ENCODE results near the gene LRRC51. TPM values are rescaled to one million over a fixed set of nuclear protein-coding genes. Genes with fewer than 3 reads are reported as not detected.
A peak's percentile ranks its signal among the peaks of the same experiment; 100 is the strongest.

The LRRC51 gene
- total and polyA plus RNA-seq, 2 of the 4 experiments (the other 2 are of a cell fraction) = 5.3 to 5.6 TPM

- CTCF ChIA-PET = interaction anchor here (2.0 kb wide), 1 partner anchor 45 kb away, joined by 7 read pairs; no protein-coding TSS in a partner anchor
- H3K4me1 ChIP-seq (ENCODE audit: control insufficient read depth, insufficient read depth, low read length) = peaks cover 30% of the 10 kb centered on the region
Observed at GRCh38 chr11:72069787-72070251, 10.8 kb upstream of the LRRC51 start.

More at GRCh38 chr11:72069787-72070251, 10.8 kb upstream of the LRRC51 start:
- peak overlapping the region; percentile 86 for H2BK5ac ChIP-seq (ENCODE audit: low read depth, low read length, poor library complexity, severe bottlenecking)
- no peaks in the 10 kb centered on the region; the same call in 1 of the 2 replicates for H3K36me3 ChIP-seq (ENCODE audit: control insufficient read depth, insufficient read depth, low read length)
- H3K9ac ChIP-seq (ENCODE audit: low read depth, low read length) = peak overlapping the region; percentile 60
- H3K9me3 ChIP-seq (ENCODE audit: control insufficient read depth, insufficient read depth, low read length) = no peaks in the 10 kb centered on the region
- H4K91ac ChIP-seq (ENCODE audit: insufficient read depth, low read depth, low read length) = peak overlapping the region; percentile 79
- peak overlapping the region; percentile 91 for H3K14ac ChIP-seq (replicated peaks; ENCODE audit: low read depth, low read length)
- peak; percentile 84 for DNase-seq
- H2BK15ac ChIP-seq (ENCODE audit: low read depth, low read length) = peak overlapping the region; percentile 86
- intact Hi-C loops (cut with micrococcal nuclease) (no loop called here), in situ Hi-C loops (cut with MboI; ENCODE audit: low sequenced_read_pairs) (no loop called here), dilution Hi-C loops (cut with HindIII; ENCODE audit: low sequenced_read_pairs, unreplicated experiment) (no loop called here)
- BruUV-seq (replicated peaks) = no TSS peak
- WGBS, 2 experiments (ENCODE audit: extremely low coverage in 2 of 2, insufficient read length in 1 of 2) = 0% methylated on average over 1 of the region's 2 CpGs; no CpG with 5 or more reads in 1 of the 2 experiments
- peak overlapping the region; percentile 53 for H2AFZ ChIP-seq (replicated peaks; ENCODE audit: low read length, poor library complexity)
- peak overlapping the region; percentile 3 for H2AK9ac ChIP-seq (replicated peaks; ENCODE audit: low read depth, low read length, poor library complexity)
- no peaks in the 10 kb centered on the region for H3K27me3 ChIP-seq (ENCODE audit: control insufficient read depth, insufficient read depth, low read length)
- H3K9me1 ChIP-seq (ENCODE audit: insufficient read depth, low read length) = peaks cover 21% of the 10 kb centered on the region
- peak overlapping the region; percentile 72 for H3K4me2 ChIP-seq (ENCODE audit: low read depth, low read length)
- peaks cover 35 to 67% of the 10 kb centered on the region in 2 experiments for H3K79me1 ChIP-seq (ENCODE audit: low read depth in 1 of 2, low read length in 2 of 2)
- peak overlapping the region; percentile 50; the same call in 1 of the 2 replicates for H3K23ac ChIP-seq (ENCODE audit: low read depth, low read length)
- peak overlapping the region; percentile 75 for H2BK120ac ChIP-seq (ENCODE audit: low read depth, low read length)
- peak overlapping the region; percentile 45; the same call in 1 of the 2 replicates for H2BK20ac ChIP-seq (ENCODE audit: low read depth, low read length)
- TF ChIP-seq, protein P1, sequence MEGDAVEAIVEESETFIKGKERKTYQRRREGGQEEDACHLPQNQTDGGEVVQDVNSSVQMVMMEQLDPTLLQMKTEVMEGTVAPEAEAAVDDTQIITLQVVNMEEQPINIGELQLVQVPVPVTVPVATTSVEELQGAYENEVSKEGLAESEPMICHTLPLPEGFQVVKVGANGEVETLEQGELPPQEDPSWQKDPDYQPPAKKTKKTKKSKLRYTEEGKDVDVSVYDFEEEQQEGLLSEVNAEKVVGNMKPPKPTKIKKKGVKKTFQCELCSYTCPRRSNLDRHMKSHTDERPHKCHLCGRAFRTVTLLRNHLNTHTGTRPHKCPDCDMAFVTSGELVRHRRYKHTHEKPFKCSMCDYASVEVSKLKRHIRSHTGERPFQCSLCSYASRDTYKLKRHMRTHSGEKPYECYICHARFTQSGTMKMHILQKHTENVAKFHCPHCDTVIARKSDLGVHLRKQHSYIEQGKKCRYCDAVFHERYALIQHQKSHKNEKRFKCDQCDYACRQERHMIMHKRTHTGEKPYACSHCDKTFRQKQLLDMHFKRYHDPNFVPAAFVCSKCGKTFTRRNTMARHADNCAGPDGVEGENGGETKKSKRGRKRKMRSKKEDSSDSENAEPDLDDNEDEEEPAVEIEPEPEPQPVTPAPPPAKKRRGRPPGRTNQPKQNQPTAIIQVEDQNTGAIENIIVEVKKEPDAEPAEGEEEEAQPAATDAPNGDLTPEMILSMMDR (conservative IDR thresholded peaks at IDR 0.05; ENCODE audit: low read depth, low read length) = no peak
- TF ChIP-seq FOS (IDR thresholded peaks at IDR 0.05; ENCODE audit: low read depth, low read length) = peak; percentile 71
- no peak for TF ChIP-seq NFE2L2 (IDR thresholded peaks at IDR 0.05; ENCODE audit: low read depth, low read length)
- peak; percentile 57; the same call in 1 of the 2 replicates for TF ChIP-seq CEBPB (IDR thresholded peaks at IDR 0.05; ENCODE audit: low read depth, low read length)
- TF ChIP-seq MAZ (IDR thresholded peaks at IDR 0.05; ENCODE audit: borderline replicate concordance, low read depth, low read length) = no peak
- no peak for TF ChIP-seq RCOR1 (IDR thresholded peaks at IDR 0.05; ENCODE audit: insufficient replicate concordance, low read length)
- no peak for TF ChIP-seq CHD1 (IDR thresholded peaks at IDR 0.05; ENCODE audit: low read depth, low read length)
- TF ChIP-seq POLR2A (IDR thresholded peaks at IDR 0.05; ENCODE audit: low read depth, low read length) = no peak
- peak overlapping the region; percentile 73 for H3K27ac ChIP-seq (ENCODE audit: insufficient read depth, low read length)
- H3K4me3 ChIP-seq (ENCODE audit: insufficient read depth, low read depth, low read length) = no peak overlapping the region
- peak overlapping the region; percentile 97 for H2AK5ac ChIP-seq (ENCODE audit: low read depth, low read length)
- peak overlapping the region; percentile 85 for H3K4ac ChIP-seq (ENCODE audit: low read depth, low read length)
- H4K20me1 ChIP-seq (ENCODE audit: insufficient read depth, low read length) = peaks cover 7% of the 10 kb centered on the region; the same call in 1 of the 2 replicates
- peak; percentile 86 for ATAC-seq (ENCODE audit: low read depth)
- POLR2A ChIA-PET (ENCODE audit: unreplicated experiment) = no interaction called here
- peak overlapping the region; percentile 78 for H3K18ac ChIP-seq (ENCODE audit: low read depth, low read length)
- H4K8ac ChIP-seq (ENCODE audit: low read depth in 2 of 2, low read length in 2 of 2) = peak overlapping the region; percentile 26 to 92; a peak in 3 of 4 replicates
- H4K5ac ChIP-seq (ENCODE audit: low read depth, low read length) = peak overlapping the region; percentile 85
- H3K56ac ChIP-seq (ENCODE audit: extremely low read depth, insufficient read depth, low read length) = peak overlapping the region; percentile 83
